Endometrial microvascular endothelial cells (primary cell): Measurements from ENCODE around the gene ATG4D. TPM values are rescaled to one million over a fixed set of nuclear protein-coding genes. Genes with fewer than 3 reads are reported as not detected.

ENCODE experiments used
- in situ Hi-C: cut with HindIII; loops from 2 replicates; pipeline ENCODE4 v1.10.0; 2017; ENCODE audit warnings: low sequenced_read_pairs, low pct_unique_long_range_greater_than_20kb; ENCODE audit errors: inconsistent ontology term
- total RNA-seq: library from RNA; depleted of rRNA; stranded (reverse); fragments of >200 nt; gene quantifications from one replicate; pipeline ENCODE4 v1.2.3, GENCODE V29; 2015; ENCODE audit errors: inconsistent ontology term

The ATG4D gene
- 31.9 TPM for total RNA-seq

GRCh38 chr19:10543420-10544241, at the start of gene ATG4D:
TSS of gene ATG4D (plus strand) at chr19:10543904. CDS start at chr19:10544091, 187 bp downstream.
- in situ Hi-C loops = no loop called here

- in situ Hi-C loops = no loop called here
These were observed 46.3 kb upstream of the ATG4D start for GRCh38 chr19:10497371-10497770.

GRCh38 chr19:10499550-10500246, 44.0 kb upstream of the ATG4D start:
- in situ Hi-C loops = no loop called here

- in situ Hi-C loops = no loop called here
These were observed 43.5 kb upstream of the ATG4D start for GRCh38 chr19:10500247-10500592.

GRCh38 chr19:10501971-10502523, 41.7 kb upstream of the ATG4D start:
- in situ Hi-C loops = no loop called here

GRCh38 chr19:10502524-10503001, 41.1 kb upstream of the ATG4D start:
- in situ Hi-C loops = no loop called here

GRCh38 chr19:10503002-10503789, 40.5 kb upstream of the ATG4D start, which contains the start of gene KEAP1:
TSS of gene KEAP1 (minus strand) at chr19:10503356. CDS start at chr19:10500033, 3,323 bp downstream.
- in situ Hi-C loops = no loop called here

- in situ Hi-C loops = no loop called here
These were observed 38.0 kb upstream of the ATG4D start for GRCh38 chr19:10505583-10506229.

GRCh38 chr19:10508036-10508435, 35.7 kb upstream of the ATG4D start:
- in situ Hi-C loops = no loop called here

GRCh38 chr19:10508707-10509106, 35.0 kb upstream of the ATG4D start:
- in situ Hi-C loops = no loop called here

GRCh38 chr19:10510301-10510802, 33.4 kb upstream of the ATG4D start:
- in situ Hi-C loops = no loop called here

GRCh38 chr19:10513223-10513622, 30.5 kb upstream of the ATG4D start:
- in situ Hi-C loops = no loop called here

- in situ Hi-C loops = no loop called here
These were observed 29.2 kb upstream of the ATG4D start for GRCh38 chr19:10514211-10515145.

- in situ Hi-C loops = no loop called here
These were observed 27.7 kb upstream of the ATG4D start for GRCh38 chr19:10516064-10516385.

GRCh38 chr19:10516671-10517286, 26.9 kb upstream of the ATG4D start:
- in situ Hi-C loops = no loop called here

- in situ Hi-C loops = no loop called here
These were observed 26.3 kb upstream of the ATG4D start, which contains the start of gene S1PR5 for GRCh38 chr19:10517361-10517759. TSS of gene S1PR5 (minus strand) at chr19:10517447. CDS start at chr19:10515011, 2,436 bp downstream.
